Fibroblast of lung (primary cell): ENCODE measurements around the gene NAT16.

Source experiments
- CTCF ChIP-seq, 2 donors: IDR thresholded peaks in 1 of 2; conservative IDR thresholded peaks in 1 of 2; 1 replicate in 1 of 2; 2 replicates in 1 of 2; pipeline ENCODE4 v1.5.1; 2011 to 2012; ENCODE audit warnings: low read length in 2 of 2, control low read depth in 1 of 2, inconsistent platforms in 1 of 2, low read depth in 1 of 2, mild to moderate bottlenecking in 1 of 2
- EZH2 ChIP-seq: IDR thresholded peaks from 2 replicates; pipeline ENCODE4 v1.5.1; 2012; ENCODE audit warnings: low read length, control low read depth, mild to moderate bottlenecking; ENCODE audit errors: missing control alignments

- TF ChIP-seq CTCF (conservative IDR thresholded peaks at IDR 0.05 in 1 of 2, IDR thresholded peaks at IDR 0.05 in 1 of 2; ENCODE audit: low read depth in 1 of 2, low read length in 2 of 2) (no peak), EZH2 (peak; percentile 92)
These were observed 976 bp downstream of the NAT16 start for GRCh38 chr7:101179117-101179516.
